Measurements from ENCODE around the gene MCC. TPM values are rescaled to one million over a fixed set of nuclear protein-coding genes. Genes with fewer than 3 reads are reported as not detected.

Gene MCC
- total RNA-seq, 2 donors from 2014 or later, result 164 to 187 TPM

DNA sequence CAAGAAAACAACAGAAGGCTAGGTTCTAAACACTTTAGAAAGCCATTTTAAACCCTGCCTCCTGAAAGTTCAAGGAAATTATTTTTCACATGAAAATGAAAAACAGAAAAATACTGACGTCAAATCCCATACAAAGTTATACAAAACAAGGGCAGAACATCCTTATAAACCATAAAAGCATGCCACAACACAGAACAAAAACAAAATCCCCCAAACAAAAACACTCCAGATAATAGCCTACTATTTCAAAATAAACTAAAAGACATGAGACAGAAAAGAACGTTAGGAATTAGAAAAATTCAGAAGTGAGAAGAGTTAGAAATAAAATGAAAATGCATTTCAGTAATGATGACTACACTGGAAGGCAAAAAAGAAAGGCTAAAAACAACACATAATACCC is 338.0 kb downstream of the MCC start:
- no peak overlapping the region for H3K4me3 Mint-ChIP-seq
- H3K36me3 Mint-ChIP-seq (ENCODE audit: low read depth), result peaks cover 46% of the 10 kb centered on the region
- DNase-seq, result no peak
- Histone ChIP-seq H3K4me3 (ENCODE audit: low read length) (no peak overlapping the region), H3K9ac (ENCODE audit: extremely low read depth, low read length, poor library complexity, severe bottlenecking) (no peak overlapping the region), H3K27me3 (ENCODE audit: control insufficient read depth, insufficient read depth, low read length, poor library complexity, severe bottlenecking) (no peaks in the 10 kb centered on the region), H3K4me1 (ENCODE audit: control insufficient read depth, insufficient read depth, low read length) (peaks cover 43% of the 10 kb centered on the region), H3K36me3 (ENCODE audit: control insufficient read depth, insufficient read depth, low read length) (peaks cover 92% of the 10 kb centered on the region), H3K27ac (ENCODE audit: low read depth, low read length) (no peak overlapping the region), H3K9me3 (ENCODE audit: control insufficient read depth, low read length) (no peaks in the 10 kb centered on the region)
- H3K9me3 Mint-ChIP-seq, result no peaks in the 10 kb centered on the region
- TF ChIP-seq, protein P1, sequence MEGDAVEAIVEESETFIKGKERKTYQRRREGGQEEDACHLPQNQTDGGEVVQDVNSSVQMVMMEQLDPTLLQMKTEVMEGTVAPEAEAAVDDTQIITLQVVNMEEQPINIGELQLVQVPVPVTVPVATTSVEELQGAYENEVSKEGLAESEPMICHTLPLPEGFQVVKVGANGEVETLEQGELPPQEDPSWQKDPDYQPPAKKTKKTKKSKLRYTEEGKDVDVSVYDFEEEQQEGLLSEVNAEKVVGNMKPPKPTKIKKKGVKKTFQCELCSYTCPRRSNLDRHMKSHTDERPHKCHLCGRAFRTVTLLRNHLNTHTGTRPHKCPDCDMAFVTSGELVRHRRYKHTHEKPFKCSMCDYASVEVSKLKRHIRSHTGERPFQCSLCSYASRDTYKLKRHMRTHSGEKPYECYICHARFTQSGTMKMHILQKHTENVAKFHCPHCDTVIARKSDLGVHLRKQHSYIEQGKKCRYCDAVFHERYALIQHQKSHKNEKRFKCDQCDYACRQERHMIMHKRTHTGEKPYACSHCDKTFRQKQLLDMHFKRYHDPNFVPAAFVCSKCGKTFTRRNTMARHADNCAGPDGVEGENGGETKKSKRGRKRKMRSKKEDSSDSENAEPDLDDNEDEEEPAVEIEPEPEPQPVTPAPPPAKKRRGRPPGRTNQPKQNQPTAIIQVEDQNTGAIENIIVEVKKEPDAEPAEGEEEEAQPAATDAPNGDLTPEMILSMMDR (conservative IDR thresholded peaks at IDR 0.05), result no peak
- H3K4me1 Mint-ChIP-seq, result peaks cover 58% of the 10 kb centered on the region
- WGBS, 2 experiments (ENCODE audit: insufficient coverage in 1 of 2, insufficient read length in 1 of 2), result 91% methylated on average over 1 of the region's 2 CpGs; no CpG with 5 or more reads in 1 of the 2 experiments
- H3K27ac Mint-ChIP-seq, result peak overlapping the region; percentile 4
- no peaks in the 10 kb centered on the region for H3K27me3 Mint-ChIP-seq (ENCODE audit: insufficient read depth)

DNA sequence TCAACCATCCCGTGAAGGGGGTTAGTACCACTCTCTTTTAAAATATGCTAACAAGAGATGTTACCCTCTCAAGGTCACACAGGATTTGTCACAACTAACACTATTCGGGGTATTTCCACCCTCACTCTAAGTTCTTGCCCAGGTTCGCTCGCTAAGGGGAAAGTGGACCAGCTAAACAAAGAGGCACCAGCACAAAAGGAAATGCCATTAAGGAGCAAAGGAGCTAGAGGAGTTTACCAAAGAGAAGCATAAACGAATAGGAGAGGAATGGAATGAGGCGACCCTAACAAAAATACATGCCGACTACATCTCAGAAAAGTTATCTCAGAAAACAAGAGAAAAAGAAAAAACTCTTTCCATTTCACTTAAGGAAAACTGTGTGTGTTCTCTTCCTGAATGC is 340.7 kb downstream of the MCC start:
- Mint-ChIP-seq H3K9me3 (no peaks in the 10 kb centered on the region), H3K4me1 (peaks cover 45% of the 10 kb centered on the region), H3K27me3 (ENCODE audit: insufficient read depth) (no peaks in the 10 kb centered on the region), H3K4me3 (no peak overlapping the region), H3K36me3 (ENCODE audit: low read depth) (peaks cover 50% of the 10 kb centered on the region), H3K27ac (peak overlapping the region; percentile 21)
- H3K4me3 ChIP-seq (ENCODE audit: low read length), result no peak overlapping the region
- H3K9me3 ChIP-seq (ENCODE audit: control insufficient read depth, low read length), result no peaks in the 10 kb centered on the region
- WGBS, 2 experiments (ENCODE audit: insufficient coverage in 1 of 2, insufficient read length in 1 of 2), result 85 to 96% methylated on average over 4 to 7 of the region's 7 CpGs
- no peak for DNase-seq
- no peak overlapping the region for H3K9ac ChIP-seq (ENCODE audit: extremely low read depth, low read length, poor library complexity, severe bottlenecking)
- peaks cover 94% of the 10 kb centered on the region for H3K36me3 ChIP-seq (ENCODE audit: control insufficient read depth, insufficient read depth, low read length)
- H3K27me3 ChIP-seq (ENCODE audit: control insufficient read depth, insufficient read depth, low read length, poor library complexity, severe bottlenecking), result no peaks in the 10 kb centered on the region
- TF ChIP-seq, protein P1 (conservative IDR thresholded peaks at IDR 0.05), result no peak
- no peak overlapping the region for H3K27ac ChIP-seq (ENCODE audit: low read depth, low read length)
- peaks cover 33% of the 10 kb centered on the region for H3K4me1 ChIP-seq (ENCODE audit: control insufficient read depth, insufficient read depth, low read length)

DNA sequence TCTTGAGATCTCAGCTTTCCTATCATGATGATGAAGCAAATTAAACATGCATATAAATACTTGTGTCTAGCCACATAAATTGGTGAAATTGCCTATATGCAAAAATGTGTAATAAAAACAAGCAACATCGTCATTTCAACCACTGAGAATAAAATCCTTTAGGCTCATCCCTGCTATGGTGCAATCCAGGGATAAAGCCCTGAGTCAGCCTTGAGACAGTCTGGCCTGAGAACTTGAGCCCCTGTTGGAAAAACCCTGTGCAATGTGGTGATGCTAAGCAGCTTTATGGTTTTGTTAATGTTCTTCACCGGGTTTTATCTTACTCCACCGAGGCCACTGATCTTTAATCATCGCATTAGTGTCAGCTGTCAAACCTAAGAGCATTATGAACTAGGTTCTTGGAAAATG is 341.1 kb downstream of the MCC start:
- Histone ChIP-seq H3K36me3 (ENCODE audit: control insufficient read depth, insufficient read depth, low read length) (peaks cover 94% of the 10 kb centered on the region), H3K27me3 (ENCODE audit: control insufficient read depth, insufficient read depth, low read length, poor library complexity, severe bottlenecking) (no peaks in the 10 kb centered on the region), H3K9me3 (ENCODE audit: control insufficient read depth, low read length) (no peaks in the 10 kb centered on the region), H3K27ac (ENCODE audit: low read depth, low read length) (no peak overlapping the region), H3K4me3 (ENCODE audit: low read length) (no peak overlapping the region), H3K4me1 (ENCODE audit: control insufficient read depth, insufficient read depth, low read length) (peaks cover 29% of the 10 kb centered on the region), H3K9ac (ENCODE audit: extremely low read depth, low read length, poor library complexity, severe bottlenecking) (no peak overlapping the region)
- DNase-seq, result no peak
- H3K4me1 Mint-ChIP-seq, result peaks cover 41% of the 10 kb centered on the region
- H3K36me3 Mint-ChIP-seq (ENCODE audit: low read depth), result peaks cover 51% of the 10 kb centered on the region
- TF ChIP-seq, protein P1 (conservative IDR thresholded peaks at IDR 0.05), result no peak
- H3K9me3 Mint-ChIP-seq, result no peaks in the 10 kb centered on the region
- 53 to 72% methylated on average over 3 to 4 of the region's 4 CpGs for WGBS, 2 experiments (ENCODE audit: insufficient coverage in 1 of 2, insufficient read length in 1 of 2)
- H3K27me3 Mint-ChIP-seq (ENCODE audit: insufficient read depth), result no peaks in the 10 kb centered on the region
- no peak overlapping the region for H3K27ac Mint-ChIP-seq
- no peak overlapping the region for H3K4me3 Mint-ChIP-seq
